Loucy (cell line): Measurements from ENCODE around the gene CEP44.

ENCODE experiments used
- H2AFZ ChIP-seq: fragments of 200-600 bp; sonication (generic); 2 replicates; pipeline ENCODE4 v1.6.0; 2016; ENCODE audit warnings: antibody characterized with exemption, mild to moderate bottlenecking, low read length, moderate library complexity
- H3F3A ChIP-seq: fragments of 200-600 bp; 2 replicates; pipeline ENCODE4 v1.6.0; 2016; ENCODE audit warnings: antibody characterized with exemption, low read depth, mild to moderate bottlenecking
- H3K27me3 ChIP-seq: fragments of 200-600 bp; sonication (generic); 2 replicates; pipeline ENCODE4 v1.6.1; 2014; ENCODE audit warnings: low read length, mild to moderate bottlenecking; ENCODE audit not compliant: insufficient read depth, poor library complexity, severe bottlenecking
- H3K36me3 ChIP-seq: fragments of 200-600 bp; sonication (generic); 2 replicates; pipeline ENCODE4 v1.6.1; 2016; ENCODE audit warnings: low read length; ENCODE audit not compliant: insufficient read depth
- H3K4me1 ChIP-seq: fragments of 200-600 bp; sonication (generic); 2 replicates; pipeline ENCODE4 v1.5.1; 2014; ENCODE audit warnings: low read length, mild to moderate bottlenecking; ENCODE audit not compliant: insufficient read depth, poor library complexity, severe bottlenecking
- H3K4me2 ChIP-seq: fragments of 200-600 bp; sonication (generic); 2 replicates; pipeline ENCODE4 v1.6.0; 2014; ENCODE audit warnings: antibody characterized with exemption, low read length, low read depth, mild to moderate bottlenecking; ENCODE audit not compliant: poor library complexity, severe bottlenecking
- H3K4me3 ChIP-seq: fragments of 200-600 bp; sonication (generic); 2 replicates; pipeline ENCODE4 v1.5.1; 2014; ENCODE audit warnings: low read length, mild to moderate bottlenecking, mixed read lengths; ENCODE audit not compliant: poor library complexity, severe bottlenecking
- H3K79me2 ChIP-seq: fragments of 200-600 bp; sonication (generic); 2 replicates; pipeline ENCODE4 v1.6.1; 2014; ENCODE audit warnings: low read length; ENCODE audit not compliant: insufficient read depth
- H3K9ac ChIP-seq: fragments of 200-600 bp; sonication (generic); 2 replicates; pipeline ENCODE4 v1.6.0; 2014; ENCODE audit warnings: mild to moderate bottlenecking, low read depth, low read length, moderate library complexity; ENCODE audit not compliant: poor library complexity, severe bottlenecking
- H3K9me2 ChIP-seq: fragments of 200-600 bp; sonication (generic); replicated peaks from 2 replicates; pipeline ENCODE4 v1.6.1; 2016; ENCODE audit warnings: low read depth, low read length, mixed read lengths
- H3K9me3 ChIP-seq: fragments of 200-600 bp; sonication (generic); 2 replicates; pipeline ENCODE4 v1.6.1; 2014; ENCODE audit warnings: mild to moderate bottlenecking, antibody characterized with exemption, low read length, low read depth; ENCODE audit not compliant: insufficient read depth
- H4K20me1 ChIP-seq: fragments of 200-600 bp; sonication (generic); 2 replicates; pipeline ENCODE4 v1.6.0; 2014; ENCODE audit warnings: antibody characterized with exemption, low read length, mild to moderate bottlenecking; ENCODE audit not compliant: insufficient read depth, poor library complexity, severe bottlenecking
- EZH2phosphoT487 ChIP-seq: fragments of 200-600 bp; IDR thresholded peaks from 2 replicates; pipeline ENCODE4 v1.6.1; 2018; ENCODE audit warnings: antibody characterized with exemption, mild to moderate bottlenecking, moderate library complexity, borderline replicate concordance
- TF ChIP-seq, protein P1 (sequence below): fragments of 200-600 bp; sonication (generic); conservative IDR thresholded peaks from 2 replicates; pipeline ENCODE4 v1.5.1; 2014; ENCODE audit warnings: mild to moderate bottlenecking, antibody characterized with exemption, low read length

The CEP44 gene

DNA sequence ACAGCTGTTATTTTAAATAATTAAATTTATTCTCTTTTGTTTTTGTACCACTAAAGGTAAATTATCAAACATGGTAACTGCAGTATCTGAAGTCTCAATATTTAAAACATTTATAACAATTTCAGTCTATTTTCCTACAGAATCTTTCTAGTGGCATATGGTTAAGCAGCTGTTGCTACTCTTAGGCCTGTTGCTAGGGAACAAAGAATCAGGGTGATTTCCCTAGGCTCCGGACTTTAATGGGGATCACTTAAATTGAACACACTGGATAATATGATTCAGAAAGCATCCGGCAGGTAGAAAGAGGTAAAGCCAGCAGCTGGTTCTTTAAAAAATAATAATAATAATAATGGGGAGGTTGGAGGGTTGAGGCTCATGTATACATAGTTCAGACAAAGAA, 17.8 kb upstream of the CEP44 start:
- Histone ChIP-seq H3K27me3 (no peaks in the 10 kb centered on the region), H4K20me1 (no peaks in the 10 kb centered on the region)

DNA sequence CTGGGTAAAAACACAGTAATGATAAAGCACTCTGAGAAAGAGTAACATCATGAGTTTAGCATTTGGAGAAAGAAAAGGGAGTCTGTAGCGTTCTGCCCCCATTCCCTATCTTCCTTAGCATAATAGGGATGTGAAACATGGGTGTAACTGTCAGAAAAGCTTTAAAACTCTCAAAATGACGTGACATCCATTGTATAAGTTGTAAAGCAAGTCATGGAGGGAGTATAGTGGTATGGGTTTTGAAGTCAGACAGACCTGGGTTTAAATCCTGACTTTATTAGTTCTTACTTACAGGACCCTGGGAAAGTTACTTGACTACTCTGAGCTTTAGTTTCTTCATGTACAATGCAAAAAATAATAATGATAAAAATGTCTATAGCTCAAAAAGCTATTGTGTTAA, 17.3 kb upstream of the CEP44 start:
- Histone ChIP-seq H3K9ac (no peak overlapping the region), H3K9me3 (no peaks in the 10 kb centered on the region), H3K79me2 (peaks cover 54% of the 10 kb centered on the region), H3K4me1 (no peaks in the 10 kb centered on the region), H4K20me1 (no peaks in the 10 kb centered on the region), H3K9me2 (no peaks in the 10 kb centered on the region), H3K27me3 (no peaks in the 10 kb centered on the region), H3F3A (no peaks in the 10 kb centered on the region), H3K36me3 (peaks cover 6% of the 10 kb centered on the region; the same call in 1 of the 2 replicates), H3K4me3 (no peak overlapping the region), H2AFZ (no peak overlapping the region), H3K4me2 (no peak overlapping the region)
- TF ChIP-seq, protein P1, sequence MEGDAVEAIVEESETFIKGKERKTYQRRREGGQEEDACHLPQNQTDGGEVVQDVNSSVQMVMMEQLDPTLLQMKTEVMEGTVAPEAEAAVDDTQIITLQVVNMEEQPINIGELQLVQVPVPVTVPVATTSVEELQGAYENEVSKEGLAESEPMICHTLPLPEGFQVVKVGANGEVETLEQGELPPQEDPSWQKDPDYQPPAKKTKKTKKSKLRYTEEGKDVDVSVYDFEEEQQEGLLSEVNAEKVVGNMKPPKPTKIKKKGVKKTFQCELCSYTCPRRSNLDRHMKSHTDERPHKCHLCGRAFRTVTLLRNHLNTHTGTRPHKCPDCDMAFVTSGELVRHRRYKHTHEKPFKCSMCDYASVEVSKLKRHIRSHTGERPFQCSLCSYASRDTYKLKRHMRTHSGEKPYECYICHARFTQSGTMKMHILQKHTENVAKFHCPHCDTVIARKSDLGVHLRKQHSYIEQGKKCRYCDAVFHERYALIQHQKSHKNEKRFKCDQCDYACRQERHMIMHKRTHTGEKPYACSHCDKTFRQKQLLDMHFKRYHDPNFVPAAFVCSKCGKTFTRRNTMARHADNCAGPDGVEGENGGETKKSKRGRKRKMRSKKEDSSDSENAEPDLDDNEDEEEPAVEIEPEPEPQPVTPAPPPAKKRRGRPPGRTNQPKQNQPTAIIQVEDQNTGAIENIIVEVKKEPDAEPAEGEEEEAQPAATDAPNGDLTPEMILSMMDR = no peak
- no peak for TF ChIP-seq EZH2phosphoT487

More for the DNA sequence above, 17.8 kb upstream of the CEP44 start:
- no peaks in the 10 kb centered on the region for H3F3A ChIP-seq
- no peaks in the 10 kb centered on the region for H3K9me2 ChIP-seq
- H2AFZ ChIP-seq = no peak overlapping the region
- H3K36me3 ChIP-seq = peaks cover 6% of the 10 kb centered on the region; the same call in 1 of the 2 replicates
- H3K4me1 ChIP-seq = no peaks in the 10 kb centered on the region
- no peak overlapping the region for H3K4me2 ChIP-seq
- no peaks in the 10 kb centered on the region for H3K9me3 ChIP-seq
- peaks cover 49% of the 10 kb centered on the region for H3K79me2 ChIP-seq
- TF ChIP-seq, protein P1 = no peak
- TF ChIP-seq EZH2phosphoT487 = no peak
- H3K4me3 ChIP-seq = no peak overlapping the region
- no peak overlapping the region for H3K9ac ChIP-seq

DNA sequence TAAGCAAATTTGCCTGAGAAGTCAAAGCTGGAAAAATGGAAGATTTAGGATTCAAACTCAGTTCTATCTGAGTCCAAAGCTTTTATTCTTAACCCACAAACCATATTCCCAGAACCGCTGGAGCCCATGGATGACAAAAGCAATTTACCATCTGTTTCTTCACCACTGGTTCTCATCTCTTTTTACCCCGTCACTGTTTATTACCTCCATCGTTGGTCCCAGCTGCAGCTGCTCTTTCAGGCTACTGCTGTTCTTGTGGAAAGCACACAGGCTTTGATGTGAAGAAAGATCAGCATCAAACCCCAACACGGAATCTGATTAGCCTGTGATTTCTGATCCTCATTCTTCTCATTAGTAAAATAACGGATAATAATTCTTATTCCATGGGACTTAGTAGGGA, 9.8 kb upstream of the CEP44 start:
- H4K20me1 ChIP-seq = peaks cover 9% of the 10 kb centered on the region
- TF ChIP-seq, protein P1 = no peak
- no peak for TF ChIP-seq EZH2phosphoT487
- H3K79me2 ChIP-seq = peaks cover 73% of the 10 kb centered on the region

More for the DNA sequence above, 9.8 kb upstream of the CEP44 start:
- Histone ChIP-seq H2AFZ (no peak overlapping the region), H3K9ac (no peak overlapping the region), H3F3A (no peaks in the 10 kb centered on the region), H3K4me2 (no peak overlapping the region), H3K36me3 (no peaks in the 10 kb centered on the region), H3K4me3 (no peak overlapping the region), H3K4me1 (peaks cover 25% of the 10 kb centered on the region), H3K9me3 (no peaks in the 10 kb centered on the region), H3K27me3 (no peaks in the 10 kb centered on the region), H3K9me2 (no peaks in the 10 kb centered on the region)
